ENCODE measurements around the gene FYB1. TPM values are rescaled to one million over a fixed set of nuclear protein-coding genes. Genes with fewer than 3 reads are reported as not detected.

The FYB1 gene
- total RNA-seq, 1 experiment from 2014 or later: 0.52 TPM

DNA sequence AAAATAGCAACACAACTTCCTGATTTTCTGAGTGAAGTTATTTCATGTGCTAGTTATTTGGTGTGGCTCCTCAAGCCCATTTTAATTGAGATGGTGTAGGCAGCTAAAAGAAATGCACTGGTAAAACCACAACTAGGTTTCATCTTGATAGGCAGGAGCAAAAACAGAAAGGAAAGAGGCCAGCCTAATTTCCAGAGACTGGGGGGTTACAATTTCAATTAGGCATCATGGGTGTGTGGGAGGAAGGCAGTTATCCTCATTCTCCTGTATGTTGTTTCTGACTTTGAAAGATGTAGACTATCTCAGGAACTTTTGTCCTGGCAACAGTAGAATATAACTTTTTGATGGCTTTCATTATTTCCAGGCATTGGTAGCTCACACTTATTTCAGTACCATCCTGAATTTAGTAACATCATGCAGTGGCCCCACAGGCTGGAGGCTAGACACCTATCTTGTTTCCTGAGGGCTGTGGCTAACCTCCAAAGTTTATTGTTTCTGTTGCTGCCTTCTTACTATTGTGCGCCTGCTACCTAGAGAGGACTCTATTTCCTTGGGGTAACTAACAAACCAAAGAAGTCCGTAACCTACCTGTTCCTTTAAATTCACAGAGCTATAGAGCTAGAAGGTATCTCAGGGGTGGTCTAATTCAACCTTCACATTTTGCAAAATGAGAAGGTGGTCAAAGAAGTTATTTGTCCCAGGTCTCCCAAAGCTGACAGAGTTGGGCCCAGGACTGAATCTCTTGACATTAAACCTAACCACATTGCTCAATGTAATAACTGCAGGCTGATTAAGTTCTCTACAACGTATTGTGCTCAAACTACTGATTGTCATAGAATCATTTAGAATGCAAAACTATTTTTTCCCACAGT lies 42.4 kb downstream of the FYB1 start (continued):
- TF ChIP-seq PRDM15 (CRISPR knock-in tag; IDR thresholded peaks at IDR 0.05) (no peak), ESRRA (CRISPR knock-in tag; IDR thresholded peaks at IDR 0.05; ENCODE audit: borderline replicate concordance) (no peak), FOXP1 (CRISPR knock-in tag; IDR thresholded peaks at IDR 0.05; ENCODE audit: borderline replicate concordance) (no peak)

DNA sequence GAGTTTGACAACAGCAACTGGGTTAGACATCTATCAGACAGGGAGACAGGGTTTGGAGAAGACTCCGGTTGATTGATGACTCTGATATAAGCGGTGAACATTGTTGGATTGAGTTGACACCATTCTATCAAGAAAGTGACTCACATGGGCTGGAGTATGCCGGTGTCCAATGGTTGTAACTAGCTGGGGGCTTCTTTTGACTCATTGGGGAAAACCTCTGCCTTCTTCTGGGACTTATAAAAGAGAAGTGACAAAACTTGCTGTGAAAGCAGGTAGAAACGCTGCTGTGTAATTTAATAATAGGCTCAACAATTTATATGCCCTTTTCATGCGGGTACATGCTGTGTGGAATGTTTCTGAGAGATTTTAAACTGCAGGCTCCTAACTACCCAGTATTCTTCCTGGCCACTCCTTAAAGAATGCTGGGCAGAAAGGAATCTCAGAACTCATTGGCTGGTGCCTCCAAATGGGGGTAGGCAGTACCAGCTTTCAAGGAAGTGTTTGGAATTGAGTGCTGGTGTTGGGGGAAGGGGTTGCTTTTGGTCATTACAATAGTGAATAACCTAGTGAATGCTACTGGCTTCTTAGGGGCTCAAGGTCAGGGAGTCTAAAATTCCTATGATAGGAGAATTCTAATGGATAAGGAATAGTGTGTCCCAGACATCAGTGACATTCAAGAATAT lies 43.9 kb downstream of the FYB1 start:
- POLR2A ChIA-PET: no interaction called here
- Mint-ChIP-seq H3K27ac (no peak overlapping the region), H3K36me3 (peaks cover 2% of the 10 kb centered on the region; the same call in 1 of the 2 replicates), H3K4me3 (no peak overlapping the region), H3K27me3 (ENCODE audit: low read depth) (no peaks in the 10 kb centered on the region), H3K9me3 (peaks cover 13% of the 10 kb centered on the region), H3K4me1 (peaks cover 9% of the 10 kb centered on the region; the same call in 1 of the 2 replicates)
- TF ChIP-seq IRF1 (CRISPR knock-in tag; IDR thresholded peaks at IDR 0.05): no peak
- TF ChIP-seq CREM (CRISPR knock-in tag; IDR thresholded peaks at IDR 0.05): no peak
- TF ChIP-seq, protein P1, sequence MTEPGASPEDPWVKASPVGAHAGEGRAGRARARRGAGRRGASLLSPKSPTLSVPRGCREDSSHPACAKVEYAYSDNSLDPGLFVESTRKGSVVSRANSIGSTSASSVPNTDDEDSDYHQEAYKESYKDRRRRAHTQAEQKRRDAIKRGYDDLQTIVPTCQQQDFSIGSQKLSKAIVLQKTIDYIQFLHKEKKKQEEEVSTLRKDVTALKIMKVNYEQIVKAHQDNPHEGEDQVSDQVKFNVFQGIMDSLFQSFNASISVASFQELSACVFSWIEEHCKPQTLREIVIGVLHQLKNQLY (CRISPR knock-in tag; IDR thresholded peaks at IDR 0.05): no peak
- no peak for TF ChIP-seq AFF4 (CRISPR knock-in tag; IDR thresholded peaks at IDR 0.05; ENCODE audit: borderline replicate concordance)
- TF ChIP-seq ESRRA (CRISPR knock-in tag; IDR thresholded peaks at IDR 0.05; ENCODE audit: borderline replicate concordance): no peak
- no peak for TF ChIP-seq ZNF423 (CRISPR knock-in tag; IDR thresholded peaks at IDR 0.05)
- TF ChIP-seq, protein P2, sequence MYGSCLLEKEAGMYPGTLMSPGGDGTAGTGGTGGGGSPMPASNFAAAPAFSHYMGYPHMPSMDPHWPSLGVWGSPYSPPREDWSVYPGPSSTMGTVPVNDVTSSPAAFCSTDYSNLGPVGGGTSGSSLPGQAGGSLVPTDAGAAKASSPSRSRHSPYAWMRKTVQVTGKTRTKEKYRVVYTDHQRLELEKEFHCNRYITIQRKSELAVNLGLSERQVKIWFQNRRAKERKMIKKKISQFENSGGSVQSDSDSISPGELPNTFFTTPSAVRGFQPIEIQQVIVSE (CRISPR knock-in tag; IDR thresholded peaks at IDR 0.05; ENCODE audit: borderline replicate concordance): no peak
- no peak for TF ChIP-seq E2F4 (CRISPR knock-in tag; IDR thresholded peaks at IDR 0.05; ENCODE audit: borderline replicate concordance, low read depth)
- TF ChIP-seq ZNF317 (CRISPR knock-in tag; IDR thresholded peaks at IDR 0.05; ENCODE audit: borderline replicate concordance, low read depth): no peak
- TF ChIP-seq FOXJ3 (CRISPR knock-in tag; IDR thresholded peaks at IDR 0.05; ENCODE audit: borderline replicate concordance): no peak
- no peak for TF ChIP-seq OVOL2 (CRISPR knock-in tag; IDR thresholded peaks at IDR 0.05; ENCODE audit: borderline replicate concordance)
- no peak for TF ChIP-seq ATF3 (CRISPR knock-in tag; conservative IDR thresholded peaks at IDR 0.05)
- TF ChIP-seq, protein P3, sequence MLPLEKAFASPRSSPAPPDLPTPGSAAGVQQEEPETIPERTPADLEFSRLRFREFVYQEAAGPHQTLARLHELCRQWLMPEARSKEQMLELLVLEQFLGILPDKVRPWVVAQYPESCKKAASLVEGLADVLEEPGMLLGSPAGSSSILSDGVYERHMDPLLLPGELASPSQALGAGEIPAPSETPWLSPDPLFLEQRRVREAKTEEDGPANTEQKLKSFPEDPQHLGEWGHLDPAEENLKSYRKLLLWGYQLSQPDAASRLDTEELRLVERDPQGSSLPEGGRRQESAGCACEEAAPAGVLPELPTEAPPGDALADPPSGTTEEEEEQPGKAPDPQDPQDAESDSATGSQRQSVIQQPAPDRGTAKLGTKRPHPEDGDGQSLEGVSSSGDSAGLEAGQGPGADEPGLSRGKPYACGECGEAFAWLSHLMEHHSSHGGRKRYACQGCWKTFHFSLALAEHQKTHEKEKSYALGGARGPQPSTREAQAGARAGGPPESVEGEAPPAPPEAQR (CRISPR knock-in tag; IDR thresholded peaks at IDR 0.05): no peak
- CTCF ChIA-PET: interaction anchor here (0.7 to 1.2 kb wide), 3 partner anchors 42 to 372 kb away, joined by 3 to 6 read pairs (median 3); no protein-coding TSS in a partner anchor
- ATAC-seq: peak; percentile 95
- DNase-seq (ENCODE audit: low spot score): no peak

All from WTC11 (cell line).